HG02884 (cell line): ENCODE data around the gene CLEC14A.

Source experiments
- ATAC-seq: cut with Tn5 transposase; IDR thresholded peaks from one replicate; pipeline ENCODE4 v1.9.1; 2021; ENCODE audit warnings: mild to moderate bottlenecking, moderate library complexity; ENCODE audit not compliant: unreplicated experiment

CLEC14A gene

DNA sequence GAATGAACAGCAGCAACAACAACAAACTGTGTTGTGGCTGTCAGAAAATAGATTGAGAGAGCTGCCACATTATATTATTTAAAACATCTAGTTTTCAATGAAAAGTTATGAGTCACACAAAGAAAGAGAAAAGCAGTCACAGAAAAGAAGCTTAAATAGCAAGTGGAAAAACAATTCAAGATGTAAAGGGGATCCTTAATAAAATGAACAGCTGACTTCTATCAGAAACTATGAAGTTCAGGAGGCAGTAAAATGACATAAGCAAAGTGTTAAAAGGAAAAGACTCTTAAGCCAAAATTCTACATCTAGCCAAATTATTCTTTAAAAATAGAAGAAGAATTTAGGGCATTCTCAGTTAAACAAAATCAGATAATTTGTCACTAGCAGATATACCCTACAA is 5.6 kb downstream of the CLEC14A start:
- no peak for ATAC-seq

DNA sequence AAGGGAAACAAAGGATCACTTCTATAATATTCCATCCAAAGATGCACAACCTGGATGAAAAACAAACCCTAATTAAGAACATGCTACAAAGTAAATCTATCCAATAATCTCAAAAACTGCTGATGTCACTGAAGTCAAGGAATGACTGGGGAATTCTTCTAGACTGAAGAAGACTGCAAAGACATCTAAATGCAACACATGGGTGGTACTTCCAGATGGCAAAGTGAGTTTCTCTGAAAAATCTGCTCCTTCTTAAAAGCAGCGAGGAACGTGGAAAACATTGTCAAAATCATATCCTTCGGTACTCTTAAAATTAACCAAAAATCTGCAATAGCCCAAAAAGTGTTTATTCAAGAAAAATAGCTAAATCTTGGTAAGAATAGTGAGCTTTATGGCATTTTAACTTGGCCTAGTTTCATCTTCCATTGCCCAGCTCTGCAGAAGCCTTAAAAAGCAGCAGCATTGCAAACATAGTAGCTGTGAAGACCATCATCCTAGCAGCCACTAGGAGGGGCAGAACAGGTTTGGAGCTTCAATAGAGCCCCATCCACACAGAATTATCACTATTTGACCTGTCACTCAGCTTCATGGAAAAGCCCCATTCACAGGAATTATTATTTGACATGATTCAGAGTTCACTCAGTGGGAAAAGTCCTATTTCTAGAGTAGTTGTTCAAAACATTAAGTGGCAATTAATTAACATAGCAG is 7.4 kb downstream of the CLEC14A start:
- ATAC-seq, result no peak

- ATAC-seq, result no peak
Observed at GRCh38 chr14:38243696-38244240, 12.1 kb downstream of the CLEC14A start.

- no peak for ATAC-seq
Observed at GRCh38 chr14:38238878-38239277, 17.0 kb downstream of the CLEC14A start.

GRCh38 chr14:38238332-38238731 is 17.6 kb downstream of the CLEC14A start:
- no peak for ATAC-seq

- ATAC-seq, result no peak
Observed at GRCh38 chr14:38233218-38233617, 22.7 kb downstream of the CLEC14A start.

DNA sequence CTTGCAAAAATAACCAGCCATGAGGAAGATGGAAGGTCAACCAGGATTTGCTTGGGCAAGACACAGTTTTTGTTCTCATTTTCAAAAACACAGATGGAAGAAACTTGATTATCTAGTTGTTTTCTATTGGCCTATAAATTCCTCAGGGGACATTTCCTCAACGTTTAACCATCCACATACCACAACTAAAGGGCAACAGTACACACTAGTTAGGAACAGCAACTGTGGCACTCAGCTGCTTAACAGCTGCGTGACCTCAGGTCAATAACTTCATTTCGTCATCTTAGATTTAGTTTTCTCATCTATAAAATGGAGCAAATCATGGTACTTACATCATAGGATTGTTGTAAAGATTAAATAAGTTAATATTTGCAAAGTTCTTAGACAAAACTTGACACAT is 29.5 kb downstream of the CLEC14A start:
- no peak for ATAC-seq

DNA sequence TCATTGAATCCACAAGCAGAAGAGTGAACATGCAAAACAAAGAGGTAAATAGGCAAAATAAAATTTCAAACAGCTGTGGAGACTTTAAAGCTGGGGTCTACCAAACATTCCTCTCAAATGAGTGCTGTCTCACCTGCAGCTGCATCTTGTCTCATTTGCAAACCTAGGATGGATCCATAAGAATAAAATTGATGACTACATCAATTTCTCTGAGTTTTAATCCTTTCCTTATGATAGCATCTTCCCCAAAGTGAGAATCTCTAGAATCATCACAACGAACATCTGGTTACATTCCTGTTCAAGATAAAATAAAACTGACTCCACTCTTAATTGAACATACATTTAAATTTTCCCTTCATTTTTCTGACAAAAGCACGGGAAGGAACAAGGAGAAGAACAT is 29.9 kb downstream of the CLEC14A start:
- no peak for ATAC-seq

DNA sequence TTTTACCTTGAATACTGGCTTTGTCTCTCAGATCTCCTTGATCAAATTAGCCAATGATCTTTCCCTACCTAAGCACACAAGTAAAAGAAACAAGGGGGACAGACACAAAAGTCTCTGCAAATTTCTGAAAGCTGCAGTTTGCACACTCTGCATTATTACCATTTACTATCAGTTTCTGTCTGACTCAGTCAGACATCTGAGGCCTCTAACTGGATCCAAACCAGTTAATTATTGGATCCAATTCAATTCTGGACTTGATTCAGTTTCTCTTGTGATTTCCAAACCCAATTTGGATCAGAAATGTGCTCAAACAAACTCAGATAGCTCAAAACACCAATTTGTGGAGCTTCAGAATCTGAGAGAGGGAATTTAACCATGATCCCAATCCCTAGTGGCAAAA is 31.6 kb downstream of the CLEC14A start:
- no peak for ATAC-seq

DNA sequence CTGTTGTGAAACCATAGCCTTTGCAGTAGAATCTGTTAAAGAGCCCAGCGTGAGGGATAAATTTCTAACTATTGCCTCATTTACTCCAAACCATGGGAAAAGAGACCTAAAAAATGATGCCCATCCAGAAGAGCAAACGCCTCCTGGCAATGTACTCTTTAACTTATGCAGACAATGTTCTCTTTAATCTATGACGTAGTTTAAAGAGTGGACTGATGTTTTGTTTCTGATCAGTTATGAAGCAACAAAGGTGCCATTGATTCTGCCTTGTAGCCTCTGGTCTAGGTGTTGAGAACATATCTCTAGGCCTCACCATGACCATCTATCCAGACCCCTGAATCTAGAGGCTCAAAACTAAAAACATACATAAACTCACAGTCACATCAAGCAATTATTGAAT is 34.8 kb downstream of the CLEC14A start:
- ATAC-seq, result no peak

GRCh38 chr14:38217553-38217952 is 38.3 kb downstream of the CLEC14A start:
- ATAC-seq, result no peak

- no peak for ATAC-seq
Observed at GRCh38 chr14:38213001-38213400, 42.9 kb downstream of the CLEC14A start.

GRCh38 chr14:38212111-38212510 is 43.8 kb downstream of the CLEC14A start:
- no peak for ATAC-seq

DNA sequence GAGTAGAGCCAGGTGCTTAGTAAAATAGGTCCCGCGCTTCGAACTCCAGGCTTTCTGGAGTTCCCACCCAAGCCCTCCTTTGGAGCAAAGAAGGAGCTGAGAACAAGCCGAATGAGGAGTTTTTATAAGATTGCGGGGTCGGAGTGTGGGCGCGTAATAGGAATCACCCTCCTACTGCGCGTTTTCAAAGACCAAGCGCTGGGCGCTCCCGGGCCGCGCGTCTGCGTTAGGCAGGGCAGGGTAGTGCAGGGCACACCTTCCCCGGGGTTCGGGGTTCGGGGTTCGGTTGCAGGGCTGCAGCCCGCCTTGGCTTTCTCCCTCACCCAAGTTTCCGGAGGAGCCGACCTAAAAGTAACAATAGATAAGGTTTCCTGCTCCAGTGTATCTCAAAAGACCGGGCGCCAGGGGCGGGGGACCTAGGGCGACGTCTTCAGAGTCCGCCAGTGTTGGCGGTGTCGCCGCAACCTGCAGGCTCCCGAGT is 44.6 kb downstream of the CLEC14A start:
- no peak for ATAC-seq

DNA sequence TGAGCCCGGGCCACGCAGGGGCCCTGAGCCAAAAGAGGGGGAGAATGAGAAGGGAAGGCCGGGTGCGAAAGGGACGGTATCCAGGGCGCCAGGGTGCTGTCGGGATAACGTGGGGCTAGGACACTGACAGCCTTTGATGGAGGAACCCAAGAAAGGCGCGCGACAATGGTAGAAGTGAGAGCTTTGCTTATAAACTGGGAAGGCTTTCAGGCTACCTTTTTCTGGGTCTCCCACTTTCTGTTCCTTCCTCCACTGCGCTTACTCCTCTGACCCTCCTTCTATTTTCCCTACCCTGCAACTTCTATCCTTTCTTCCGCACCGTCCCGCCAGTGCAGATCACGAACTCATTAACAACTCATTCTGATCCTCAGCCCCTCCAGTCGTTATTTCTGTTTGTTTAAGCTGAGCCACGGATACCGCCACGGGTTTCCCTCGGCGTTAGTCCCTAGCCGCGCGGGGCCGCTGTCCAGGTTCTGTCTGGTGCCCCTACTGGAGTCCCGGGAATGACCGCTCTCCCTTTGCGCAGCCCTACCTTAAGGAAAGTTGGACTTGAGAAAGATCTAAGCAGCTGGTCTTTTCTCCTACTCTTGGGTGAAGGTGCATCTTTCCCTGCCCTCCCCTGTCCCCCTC is 45.2 kb downstream of the CLEC14A start:
- no peak for ATAC-seq

GRCh38 chr14:38209572-38210557 is 46.0 kb downstream of the CLEC14A start:
- no peak for ATAC-seq

- no peak for ATAC-seq
Observed at GRCh38 chr14:38208618-38209562, 47.0 kb downstream of the CLEC14A start.

DNA sequence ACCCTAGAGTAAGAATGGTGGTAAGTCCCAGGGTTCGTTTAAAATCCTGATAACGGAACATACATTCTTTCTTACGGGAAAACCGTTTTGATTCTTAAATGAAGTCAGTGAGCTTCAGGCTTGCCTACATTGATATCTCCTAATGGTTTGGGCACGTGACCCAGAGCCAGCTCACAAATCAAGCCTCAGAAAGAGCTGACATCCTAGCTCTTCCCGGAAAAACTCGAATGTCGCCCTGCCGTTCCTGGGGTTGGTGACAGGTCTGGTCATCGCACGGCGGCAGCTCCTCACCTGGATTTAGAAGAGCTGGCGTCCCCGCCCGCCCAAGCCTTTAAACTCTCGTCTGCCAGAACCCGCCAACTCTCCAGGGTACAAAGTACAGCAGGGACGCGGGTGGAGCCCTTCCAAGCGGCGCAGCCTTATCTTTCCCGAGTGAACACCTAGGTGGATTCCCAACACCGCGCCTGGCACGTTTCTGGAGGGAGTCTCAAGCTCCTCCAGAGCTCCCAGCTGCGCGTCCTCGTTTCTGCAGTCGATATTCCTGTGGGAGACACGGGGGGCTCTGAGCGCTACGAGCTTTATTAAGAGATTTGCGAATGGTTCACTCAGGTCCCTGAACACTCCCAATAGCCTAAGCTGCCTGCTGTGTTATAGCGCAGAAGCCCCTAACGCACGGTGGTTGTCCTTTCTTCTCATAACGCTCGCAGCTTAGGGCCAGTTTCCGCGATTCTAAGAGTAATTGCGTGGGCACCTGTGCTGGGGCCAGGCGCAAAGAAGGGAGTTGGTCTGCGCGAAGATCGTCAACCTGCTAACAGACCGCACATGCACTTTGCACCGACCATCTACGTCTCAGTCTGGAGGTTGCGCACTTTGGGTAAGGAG is 47.9 kb downstream of the CLEC14A start, which contains the start of gene SSTR1:
TSS of gene SSTR1 (plus strand) at position 169 of the 882 bp plus-strand sequence. CDS start 1,486 bp downstream, outside the sequence.
- ATAC-seq, result no peak

DNA sequence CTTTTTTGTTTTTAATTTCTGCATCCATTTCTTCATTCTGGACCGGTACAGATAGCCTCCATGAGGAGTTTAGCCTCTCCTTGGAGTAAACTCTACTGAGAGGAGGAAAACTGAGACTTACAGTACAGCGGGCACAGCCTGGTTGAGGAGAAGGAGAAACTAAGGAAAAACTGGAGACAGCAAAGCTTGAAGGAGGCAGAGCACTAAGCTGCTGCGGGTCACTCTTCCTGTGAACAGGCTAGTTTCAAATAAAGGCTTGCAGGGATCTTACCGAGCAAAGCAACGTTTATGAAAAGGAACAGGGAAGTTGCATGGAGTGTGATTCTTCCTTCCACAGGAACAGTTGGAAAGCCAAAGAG is 48.5 kb downstream of the CLEC14A start:
- ATAC-seq, result no peak
